Endothelial cell of umbilical vein (primary cell): ENCODE measurements around the gene DCC. TPM values are rescaled to one million over a fixed set of nuclear protein-coding genes. Genes with fewer than 3 reads are reported as not detected.

Experiments used
- BruUV-seq: library from RNA; stranded (reverse); fragments of 400-500 nt; replicated peaks from 2 replicates; lab custom pipeline; 2021; lab: Mats Ljungman, UMichigan
- CTCF ChIA-PET: fragments of 300-600, 350-600 bp; sonication (Branson Sonifier 250); formaldehyde crosslinking; loops from one replicate; lab custom pipeline; 2021; ENCODE audit warnings: antibody characterized with exemption, inconsistent platforms; lab: Charles Lee
- POLR2A ChIA-PET: fragments of 300-600, 350-600 bp; sonication (Branson Sonifier 250); formaldehyde crosslinking; loops from one replicate; lab custom pipeline; 2021; ENCODE audit warnings: antibody characterized with exemption, inconsistent platforms; lab: Charles Lee
- DNase-seq: peaks from one replicate; pipeline ENCODE4 v3.0.0-alpha.2; 2011; ENCODE audit warnings: low read depth, low spot score
- FAIRE-seq: peaks from 2 replicates; lab custom pipeline; 2011; peaks lifted over from hg19 to GRCh38; lab: Jason Lieb, UNC
- H2AFZ ChIP-seq: 2 replicates; pipeline ENCODE4 v1.6.0; 2012; ENCODE audit warnings: low read depth, low read length, control low read depth, inconsistent platforms
- H3K27ac ChIP-seq: 2 replicates; pipeline ENCODE4 v1.5.1; 2011; ENCODE audit warnings: low read depth, mild to moderate bottlenecking, control low read depth, low read length, moderate library complexity; ENCODE audit not compliant: insufficient read depth
- H3K27me3 ChIP-seq, 2 experiments: 2 replicates each; pipeline versions ENCODE4 v1.6.0 to v1.6.1; 2011; ENCODE audit warnings: low read length in 2 of 2, mixed read lengths in 1 of 2; ENCODE audit not compliant: control insufficient read depth in 2 of 2, insufficient read depth in 2 of 2
- H3K36me3 ChIP-seq, 2 experiments: 2 replicates in 1 of 2; 3 replicates in 1 of 2; pipeline ENCODE4 v1.5.1; 2011; ENCODE audit warnings: low read length in 2 of 2, mild to moderate bottlenecking in 1 of 2, moderate library complexity in 1 of 2; ENCODE audit not compliant: control insufficient read depth in 2 of 2, insufficient read depth in 2 of 2; ENCODE audit errors: extremely low read depth in 1 of 2
- H3K4me1 ChIP-seq: 3 replicates; pipeline ENCODE4 v1.5.1; 2011; ENCODE audit warnings: mild to moderate bottlenecking, low read length; ENCODE audit not compliant: control insufficient read depth, insufficient read depth; ENCODE audit errors: extremely low read depth
- H3K4me2 ChIP-seq: 2 replicates; pipeline ENCODE4 v1.6.1; 2011; ENCODE audit warnings: low read length, control low read depth, mixed read lengths; ENCODE audit not compliant: insufficient read depth
- H3K4me3 ChIP-seq, 3 experiments: fragments of 200-600 bp in 1 of 3; sonication (generic), shearing (Covaris generic) in 1 of 3; replicated peaks in 1 of 3; 2 replicates each; pipeline ENCODE4 v1.5.1; 2011 to 2016; ENCODE audit warnings: control low read depth in 3 of 3, low read length in 3 of 3, mild to moderate bottlenecking in 2 of 3, inconsistent platforms in 1 of 3, low read depth in 1 of 3, moderate library complexity in 1 of 3; ENCODE audit not compliant: insufficient read depth in 1 of 3
- H3K79me2 ChIP-seq: 2 replicates; pipeline ENCODE4 v1.6.0; 2012; ENCODE audit warnings: low read length, inconsistent platforms; ENCODE audit not compliant: control insufficient read depth, insufficient read depth
- H3K9ac ChIP-seq: replicated peaks from 2 replicates; pipeline ENCODE3; 2011; ENCODE audit warnings: low read length, control low read depth; ENCODE audit not compliant: insufficient read depth; ENCODE audit errors: extremely low read depth
- H3K9me1 ChIP-seq: replicated peaks from 3 replicates; pipeline ENCODE4 v1.6.0; 2011; ENCODE audit warnings: mild to moderate bottlenecking, low read length; ENCODE audit not compliant: control insufficient read depth, insufficient read depth; ENCODE audit errors: extremely low read depth
- H3K9me3 ChIP-seq: replicated peaks from 2 replicates; pipeline ENCODE4 v1.5.1; 2012; ENCODE audit warnings: low read length, inconsistent platforms; ENCODE audit not compliant: control insufficient read depth, insufficient read depth
- H4K20me1 ChIP-seq: replicated peaks from 2 replicates; pipeline ENCODE3; 2011; ENCODE audit warnings: mild to moderate bottlenecking, low read length; ENCODE audit not compliant: control insufficient read depth, insufficient read depth; ENCODE audit errors: extremely low read depth
- EZH2 ChIP-seq: IDR thresholded peaks from 2 replicates; pipeline ENCODE4 v1.6.1; 2012; ENCODE audit warnings: borderline replicate concordance, low read depth, mild to moderate bottlenecking, moderate library complexity, low read length, inconsistent platforms; ENCODE audit not compliant: severe bottlenecking
- FOS ChIP-seq: IDR thresholded peaks from 2 replicates; pipeline ENCODE4 v1.6.1; 2011; ENCODE audit warnings: mild to moderate bottlenecking, low read length, moderate library complexity, borderline replicate concordance; ENCODE audit not compliant: insufficient read depth
- GATA2 ChIP-seq: IDR thresholded peaks from 2 replicates; pipeline ENCODE4 v1.7.0; 2011; ENCODE audit warnings: low read depth, mild to moderate bottlenecking, moderate library complexity, mixed read lengths, low read length; ENCODE audit not compliant: insufficient read length, insufficient read depth
- JUN ChIP-seq: IDR thresholded peaks from 2 replicates; pipeline ENCODE4 v1.6.1; 2011; ENCODE audit warnings: borderline replicate concordance, low read depth; ENCODE audit not compliant: insufficient read length, insufficient read depth
- MYC ChIP-seq: IDR thresholded peaks from one replicate; pipeline ENCODE4 v1.6.1; 2011; ENCODE audit warnings: mild to moderate bottlenecking, low read depth, low read length
- POLR2A ChIP-seq: IDR thresholded peaks from 2 replicates; pipeline ENCODE4 v1.6.1; 2012; ENCODE audit warnings: low read depth, mild to moderate bottlenecking, control low read depth, low read length
- POLR2AphosphoS5 ChIP-seq: IDR thresholded peaks from 2 replicates; pipeline ENCODE4 v1.6.1; 2012; ENCODE audit warnings: low read depth, mild to moderate bottlenecking, control low read depth, low read length, moderate library complexity; ENCODE audit not compliant: insufficient read depth
- dilution Hi-C: fragments of 300-500 bp; cut with MboI; formaldehyde crosslinking; loops from one replicate; pipeline ENCODE4 v1.15.0; 2019; ENCODE audit warnings: low sequenced_read_pairs; ENCODE audit not compliant: extremely low pct_ligation_motif_present
- intact Hi-C: fragments of 100-400 bp; cut with micrococcal nuclease; formaldehyde crosslinking; loops from one replicate; pipeline ENCODE4 v1.10.0; 2022
- polyA plus RNA-seq, 4 experiments: library from polyadenylated mRNA; depleted of rRNA in 3 of 4; stranded (reverse) in 3 of 4; unstranded in 1 of 4; fragments of >200 nt; gene quantifications; 2 replicates each; pipeline versions ENCODE4 v1.2.1 to v1.2.3, GENCODE V29; 2011 to 2012; ENCODE audit warnings: missing spikeins in 1 of 4
- total RNA-seq: library from RNA; stranded (reverse); gene quantifications from 2 replicates; pipeline ENCODE4 v1.2.3, GENCODE V29; 2021
- TF ChIP-seq, protein P1 (sequence below): IDR thresholded peaks from 2 replicates; pipeline ENCODE4 v1.6.1; 2011; ENCODE audit not compliant: insufficient read depth, insufficient read length
- TF ChIP-seq, protein P2 (sequence below), 2 donors: IDR thresholded peaks; 1 replicate in 1 of 2; 2 replicates in 1 of 2; pipeline ENCODE4 v1.5.1; 2011; ENCODE audit warnings: low read length in 2 of 2, mild to moderate bottlenecking in 2 of 2, moderate library complexity in 2 of 2, control low read depth in 1 of 2, inconsistent platforms in 1 of 2, low read depth in 1 of 2; ENCODE audit not compliant: insufficient read depth in 1 of 2; ENCODE audit errors: extremely low read depth in 1 of 2

The DCC gene
- total and polyA plus RNA-seq, 2 donors (not counting 3 experiments of a cell fraction or from before 2014, with no cell fraction given): not detected

DNA sequence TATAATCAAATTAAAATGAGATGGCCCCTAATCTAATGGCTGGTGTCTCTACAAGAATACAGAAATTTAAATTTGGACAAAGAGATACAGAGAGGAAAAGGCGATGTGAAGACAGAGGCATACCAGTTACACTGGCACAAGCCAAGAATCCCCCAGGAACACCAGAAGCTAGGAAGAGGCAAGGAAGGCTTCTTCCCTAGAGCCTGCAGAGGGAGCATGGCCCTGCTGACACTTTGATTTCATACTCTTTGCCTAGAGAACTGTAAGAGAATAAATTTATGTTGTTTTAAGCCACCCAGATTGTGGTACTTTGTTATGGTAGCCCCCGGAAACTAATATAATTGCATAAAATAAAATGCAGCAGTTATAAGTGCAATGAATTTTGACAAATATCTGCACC, 1213.0 kb downstream of the DCC start:
- Histone ChIP-seq H3K9me3 (peaks cover 2% of the 10 kb centered on the region), H3K27me3 (no peaks in the 10 kb centered on the region), H4K20me1 (no peaks in the 10 kb centered on the region), H3K4me2 (no peak overlapping the region), H2AFZ (no peak overlapping the region), H3K79me2 (no peaks in the 10 kb centered on the region), H3K36me3 (no peaks in the 10 kb centered on the region), H3K9ac (no peak overlapping the region), H3K27ac (no peak overlapping the region), H3K4me3 (no peak overlapping the region), H3K9me1 (no peaks in the 10 kb centered on the region), H3K4me1 (no peaks in the 10 kb centered on the region)
- intact Hi-C loops: no loop called here
- FAIRE-seq (no peak), DNase-seq (no peak)
- POLR2A ChIA-PET: no interaction called here
- no peak for TF ChIP-seq EZH2
- TF ChIP-seq POLR2A: no peak
- TF ChIP-seq, protein P1, sequence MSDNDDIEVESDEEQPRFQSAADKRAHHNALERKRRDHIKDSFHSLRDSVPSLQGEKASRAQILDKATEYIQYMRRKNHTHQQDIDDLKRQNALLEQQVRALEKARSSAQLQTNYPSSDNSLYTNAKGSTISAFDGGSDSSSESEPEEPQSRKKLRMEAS: no peak
- TF ChIP-seq MYC: no peak
- TF ChIP-seq FOS: no peak
- no peak for TF ChIP-seq JUN
- dilution Hi-C loops: no loop called here
- CTCF ChIA-PET: no interaction called here
- BruUV-seq: no TSS peak

DNA sequence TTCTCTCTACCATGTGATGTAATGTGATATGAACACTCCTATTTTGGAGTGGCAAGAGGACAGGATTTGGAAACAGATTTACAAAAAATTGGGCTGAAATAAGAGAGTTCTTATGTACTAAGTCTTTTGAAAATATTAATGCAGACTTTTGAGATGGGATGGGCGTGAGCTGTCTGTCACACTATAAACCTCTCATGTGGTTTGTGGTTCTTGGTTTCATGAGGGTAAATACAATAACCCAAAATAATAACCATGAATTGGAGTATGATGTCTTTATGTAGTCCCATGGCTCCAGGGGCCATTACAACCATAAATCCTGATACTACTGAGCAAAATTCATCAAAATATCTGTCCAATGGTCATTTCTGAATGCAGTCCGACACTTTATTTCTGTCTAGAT, 1216.5 kb downstream of the DCC start:
- dilution Hi-C loops (no loop called here), intact Hi-C loops (no loop called here)
- H3K27me3 ChIP-seq: no peaks in the 10 kb centered on the region
- H3K79me2 ChIP-seq: no peaks in the 10 kb centered on the region
- no peak overlapping the region for H3K9ac ChIP-seq
- H3K36me3 ChIP-seq: no peaks in the 10 kb centered on the region
- BruUV-seq: no TSS peak
- H2AFZ ChIP-seq: no peak overlapping the region
- peaks cover 2% of the 10 kb centered on the region for H3K9me3 ChIP-seq
- H3K4me2 ChIP-seq: no peak overlapping the region
- H3K27ac ChIP-seq: no peak overlapping the region
- no peak for TF ChIP-seq FOS
- no peak for TF ChIP-seq GATA2
- TF ChIP-seq POLR2AphosphoS5: no peak
- TF ChIP-seq JUN: no peak
- no peak for TF ChIP-seq POLR2A
- TF ChIP-seq EZH2: no peak
- TF ChIP-seq, protein P2, sequence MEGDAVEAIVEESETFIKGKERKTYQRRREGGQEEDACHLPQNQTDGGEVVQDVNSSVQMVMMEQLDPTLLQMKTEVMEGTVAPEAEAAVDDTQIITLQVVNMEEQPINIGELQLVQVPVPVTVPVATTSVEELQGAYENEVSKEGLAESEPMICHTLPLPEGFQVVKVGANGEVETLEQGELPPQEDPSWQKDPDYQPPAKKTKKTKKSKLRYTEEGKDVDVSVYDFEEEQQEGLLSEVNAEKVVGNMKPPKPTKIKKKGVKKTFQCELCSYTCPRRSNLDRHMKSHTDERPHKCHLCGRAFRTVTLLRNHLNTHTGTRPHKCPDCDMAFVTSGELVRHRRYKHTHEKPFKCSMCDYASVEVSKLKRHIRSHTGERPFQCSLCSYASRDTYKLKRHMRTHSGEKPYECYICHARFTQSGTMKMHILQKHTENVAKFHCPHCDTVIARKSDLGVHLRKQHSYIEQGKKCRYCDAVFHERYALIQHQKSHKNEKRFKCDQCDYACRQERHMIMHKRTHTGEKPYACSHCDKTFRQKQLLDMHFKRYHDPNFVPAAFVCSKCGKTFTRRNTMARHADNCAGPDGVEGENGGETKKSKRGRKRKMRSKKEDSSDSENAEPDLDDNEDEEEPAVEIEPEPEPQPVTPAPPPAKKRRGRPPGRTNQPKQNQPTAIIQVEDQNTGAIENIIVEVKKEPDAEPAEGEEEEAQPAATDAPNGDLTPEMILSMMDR (IDR thresholded peaks at IDR 0.05; ENCODE audit: extremely low read depth in 1 of 2, insufficient read depth in 1 of 2, low read depth in 1 of 2, low read length in 2 of 2): no peak
- no peak for TF ChIP-seq MYC
- TF ChIP-seq, protein P1: no peak
- no peak overlapping the region for H3K4me3 ChIP-seq
- FAIRE-seq (no peak), DNase-seq (no peak)
- H3K4me1 ChIP-seq: no peaks in the 10 kb centered on the region
- H3K9me1 ChIP-seq: no peaks in the 10 kb centered on the region
- CTCF ChIA-PET: no interaction called here
- POLR2A ChIA-PET: no interaction called here
- no peaks in the 10 kb centered on the region for H4K20me1 ChIP-seq
